ES-I3 (cell line): ENCODE data around the gene SYNPO2.
A peak's percentile ranks its signal among the peaks of the same experiment; 100 is the strongest.
"Not testable (repeated sequence)": the region's sequence is repeated elsewhere in the genome, so short reads cannot be mapped to it uniquely, and the experiment has no call there.

Experiments
- H3K36me3 ChIP-seq: 2 replicates; pipeline ENCODE4 v1.6.1; 2013; ENCODE audit warnings: mild to moderate bottlenecking, low read length, control low read depth, moderate library complexity; ENCODE audit not compliant: insufficient read depth
- H3K4me1 ChIP-seq: 2 replicates; pipeline ENCODE4 v1.6.1; 2013; ENCODE audit warnings: mild to moderate bottlenecking, control low read depth, low read length; ENCODE audit not compliant: insufficient read depth
- H3K9ac ChIP-seq: 2 replicates; pipeline ENCODE4 v1.6.1; 2013; ENCODE audit warnings: low read depth, mild to moderate bottlenecking, low read length, moderate library complexity
- H3K9me3 ChIP-seq: 2 replicates; pipeline ENCODE4 v1.6.1; 2013; ENCODE audit warnings: mild to moderate bottlenecking, low read length, moderate library complexity; ENCODE audit not compliant: control insufficient read depth, insufficient read depth

SYNPO2 gene

DNA sequence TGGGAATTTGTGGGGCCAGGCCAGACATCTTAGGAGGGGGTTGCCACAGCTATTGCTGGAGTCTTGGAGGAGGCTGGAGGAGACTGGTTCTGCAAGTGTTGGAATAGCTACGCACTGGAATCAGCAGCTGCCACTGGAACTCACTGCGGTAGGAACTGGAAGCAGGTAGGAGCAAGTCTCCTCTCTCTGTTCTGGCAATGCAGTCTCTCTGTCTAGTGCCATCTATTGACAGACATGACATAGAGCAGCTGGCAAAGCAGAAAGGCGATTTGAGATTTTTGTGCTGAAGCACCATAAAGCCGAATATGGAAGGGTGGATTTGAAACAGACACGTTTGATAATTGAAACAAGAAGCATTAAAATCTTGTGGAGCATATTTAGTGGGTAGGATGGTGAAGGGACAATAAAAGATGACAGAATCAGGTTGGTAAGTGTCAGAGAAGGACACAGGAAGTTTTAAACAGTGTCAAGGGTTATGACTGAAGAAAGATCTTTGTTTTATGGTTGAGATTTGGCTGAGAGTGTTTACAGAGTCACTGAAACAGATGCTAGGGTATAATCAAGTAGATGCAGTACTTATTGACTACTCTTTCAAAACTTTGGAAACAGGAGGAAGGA is 23.5 kb upstream of the SYNPO2 start:
- no peak overlapping the region for H3K9ac ChIP-seq
- no peaks in the 10 kb centered on the region for H3K36me3 ChIP-seq
- H3K9me3 ChIP-seq, result no peaks in the 10 kb centered on the region
- H3K4me1 ChIP-seq, result peaks cover 12% of the 10 kb centered on the region; the same call in 1 of the 2 replicates

DNA sequence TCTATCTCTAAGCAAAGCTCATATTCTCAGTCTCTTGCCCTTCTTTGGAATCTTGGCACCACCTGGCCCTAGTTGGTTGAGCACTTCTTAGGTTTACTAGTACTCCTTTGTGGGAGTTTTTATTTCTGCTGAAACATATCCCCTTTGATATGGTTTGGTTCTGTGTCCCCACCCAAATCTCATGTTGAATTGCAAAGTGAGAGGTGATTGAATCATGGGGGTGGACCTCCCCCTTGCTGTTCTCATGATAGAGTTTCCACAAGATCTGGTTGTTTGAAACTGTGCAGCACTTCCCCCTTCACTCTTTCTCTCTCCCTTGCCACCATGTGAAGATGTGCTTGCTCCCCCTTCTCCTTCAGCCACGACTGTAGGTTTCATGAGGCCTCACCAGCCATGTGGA is 22.2 kb upstream of the SYNPO2 start:
- Histone ChIP-seq H3K9ac (no peak overlapping the region), H3K36me3 (no peaks in the 10 kb centered on the region), H3K4me1 (peaks cover 13% of the 10 kb centered on the region; the same call in 1 of the 2 replicates)

DNA sequence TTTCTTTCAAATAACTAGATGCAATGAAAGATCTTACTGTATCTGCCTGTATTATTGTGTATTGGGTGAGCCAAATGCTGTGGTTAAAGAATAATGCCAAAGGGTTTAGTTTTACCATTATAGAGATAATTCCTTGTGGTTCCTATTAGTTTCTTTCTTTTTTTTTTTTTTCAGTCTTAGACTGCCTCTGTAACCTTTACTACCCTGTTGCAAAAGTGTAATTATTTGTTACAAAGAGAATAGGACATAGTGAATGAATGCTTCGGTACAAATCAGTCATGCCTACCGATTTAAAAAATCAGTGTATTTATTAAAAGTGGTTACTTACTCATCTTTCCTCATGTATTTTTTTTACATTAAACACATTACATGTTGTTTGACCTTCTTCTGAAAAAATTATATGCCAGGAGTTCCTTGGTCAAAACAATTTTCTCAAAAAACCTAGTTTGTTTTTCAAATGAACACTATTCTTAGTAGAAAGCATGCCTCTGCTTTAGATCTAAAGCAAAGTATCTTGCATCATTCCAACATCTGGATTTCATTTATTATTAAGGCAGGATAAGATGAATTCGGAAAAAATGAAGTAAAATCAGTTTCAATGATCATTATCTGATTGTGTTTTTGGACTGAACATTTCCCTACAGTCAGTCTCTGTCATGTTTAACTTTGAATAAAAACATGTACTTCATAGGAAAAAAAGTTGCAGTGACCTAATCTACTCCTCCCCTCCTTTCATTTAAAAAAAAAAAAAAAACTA is 21.2 kb upstream of the SYNPO2 start:
- H3K9ac ChIP-seq, result no peak overlapping the region
- no peaks in the 10 kb centered on the region for H3K9me3 ChIP-seq
- no peaks in the 10 kb centered on the region for H3K36me3 ChIP-seq
- H3K4me1 ChIP-seq, result peaks cover 13% of the 10 kb centered on the region; the same call in 1 of the 2 replicates

More for the DNA sequence above, 22.2 kb upstream of the SYNPO2 start:
- no peaks in the 10 kb centered on the region for H3K9me3 ChIP-seq

- Histone ChIP-seq H3K4me1 (peaks cover 13% of the 10 kb centered on the region; the same call in 1 of the 2 replicates), H3K36me3 (no peaks in the 10 kb centered on the region), H3K9me3 (no peaks in the 10 kb centered on the region), H3K9ac (no peak overlapping the region)
Measured at GRCh38 chr4:118869808-118870342, 18.8 kb upstream of the SYNPO2 start.

GRCh38 chr4:118872181-118872580 is 16.5 kb upstream of the SYNPO2 start:
- H3K4me1 ChIP-seq, result peaks cover 14% of the 10 kb centered on the region
- no peaks in the 10 kb centered on the region for H3K36me3 ChIP-seq
- H3K9ac ChIP-seq, result no peak overlapping the region
- H3K9me3 ChIP-seq, result no peaks in the 10 kb centered on the region

DNA sequence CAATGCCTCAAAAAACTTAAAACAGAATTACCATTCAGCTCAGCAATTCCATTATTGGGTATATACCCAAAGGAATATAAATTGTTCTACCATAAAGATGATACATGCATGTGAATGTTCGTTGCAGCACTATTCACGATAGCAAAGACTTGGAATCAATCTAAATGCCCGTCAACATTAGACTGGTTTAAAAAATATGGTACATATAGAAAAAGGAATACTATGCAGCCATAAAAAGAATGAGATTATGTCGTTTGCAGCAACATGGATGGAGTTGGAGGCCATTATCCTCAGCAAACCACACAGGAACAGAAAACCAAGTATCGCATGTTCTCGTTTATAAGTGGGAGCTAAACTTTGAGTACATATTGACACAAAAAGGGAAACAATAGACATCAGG is 10.9 kb upstream of the SYNPO2 start:
- H3K4me1 ChIP-seq, result peaks cover 5% of the 10 kb centered on the region
- no peaks in the 10 kb centered on the region for H3K36me3 ChIP-seq
- H3K9me3 ChIP-seq, result no peaks in the 10 kb centered on the region
- no peak overlapping the region for H3K9ac ChIP-seq

GRCh38 chr4:118878507-118878906 is 10.1 kb upstream of the SYNPO2 start:
- H3K4me1 ChIP-seq, H3K9me3 ChIP-seq, H3K36me3 ChIP-seq, H3K9ac ChIP-seq: not testable (repeated sequence)

DNA sequence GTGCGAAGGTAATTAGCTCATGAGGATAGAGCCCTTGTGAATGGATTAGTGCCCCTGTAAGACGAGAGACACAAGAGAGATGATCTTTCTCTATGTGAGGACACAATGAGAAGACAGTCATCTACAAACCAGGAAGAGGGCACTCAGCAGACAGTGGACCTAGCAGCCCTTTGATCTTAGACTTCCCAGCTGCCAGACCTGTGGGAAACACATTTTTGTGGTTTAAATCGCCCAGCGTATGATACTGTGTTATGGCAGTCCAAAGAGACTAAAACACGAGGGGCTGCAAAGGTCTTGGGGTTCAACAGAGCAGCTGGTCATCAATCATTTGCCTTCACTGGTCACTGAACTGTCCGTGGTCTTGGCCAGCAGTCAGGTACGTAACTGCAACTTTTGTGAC is 9.2 kb upstream of the SYNPO2 start:
- H3K4me1 ChIP-seq, result peaks cover 5% of the 10 kb centered on the region
- no peaks in the 10 kb centered on the region for H3K9me3 ChIP-seq
- no peak overlapping the region for H3K9ac ChIP-seq
- H3K36me3 ChIP-seq, result no peaks in the 10 kb centered on the region

DNA sequence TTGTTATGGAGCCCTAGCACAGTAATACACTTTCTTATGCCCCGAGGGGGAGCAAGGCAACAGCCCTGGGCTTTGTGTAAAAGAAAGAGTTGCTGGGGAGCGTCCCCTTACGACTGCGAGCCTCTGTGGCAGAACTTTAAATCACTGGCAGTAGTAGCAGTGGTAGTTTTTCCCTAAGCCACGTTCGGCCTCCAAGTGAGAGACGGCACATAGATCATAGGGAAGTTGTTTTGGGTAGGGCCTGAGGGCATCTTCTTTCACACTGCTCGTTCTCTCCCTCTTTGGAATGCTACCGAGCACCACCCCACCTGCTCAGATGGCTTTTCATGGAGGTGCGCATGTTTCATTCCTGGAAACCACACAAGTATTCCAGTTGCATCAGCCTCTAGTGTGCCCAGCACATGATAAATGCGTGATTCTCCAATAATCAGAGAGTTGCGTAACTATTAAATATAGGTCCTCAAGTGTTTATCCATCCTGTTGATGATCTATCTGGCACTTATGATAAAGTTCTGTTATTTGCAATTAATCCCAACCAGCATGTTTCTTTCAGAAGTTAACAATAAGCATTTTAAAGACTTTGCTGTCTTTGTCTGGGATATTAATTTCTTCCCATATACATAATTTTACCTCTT is 7.0 kb upstream of the SYNPO2 start:
- H3K9ac ChIP-seq, result no peak overlapping the region
- no peaks in the 10 kb centered on the region for H3K36me3 ChIP-seq
- no peaks in the 10 kb centered on the region; the same call in 1 of the 2 replicates for H3K4me1 ChIP-seq
- H3K9me3 ChIP-seq, result no peaks in the 10 kb centered on the region

DNA sequence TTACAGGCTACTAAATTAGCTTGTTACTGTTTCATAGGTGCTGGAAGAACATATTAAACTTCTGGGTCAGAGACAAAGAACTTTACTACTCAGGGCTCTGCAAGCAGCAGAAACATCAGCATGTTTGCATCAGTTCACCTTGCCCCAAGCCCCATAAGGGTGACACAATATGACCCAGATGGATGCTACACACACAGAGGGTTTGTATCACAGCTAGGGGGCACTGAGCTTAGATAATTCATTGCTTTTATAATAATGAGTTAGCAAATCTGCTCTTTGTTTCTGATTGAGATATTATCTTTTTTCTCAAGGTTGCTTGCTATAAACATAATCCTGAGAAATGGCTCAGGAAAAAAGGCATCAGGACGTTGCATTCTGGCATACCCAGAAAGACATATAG is 4.8 kb upstream of the SYNPO2 start:
- Histone ChIP-seq H3K36me3 (no peaks in the 10 kb centered on the region), H3K9me3 (no peaks in the 10 kb centered on the region), H3K9ac (no peak overlapping the region), H3K4me1 (no peaks in the 10 kb centered on the region; the same call in 1 of the 2 replicates)

- H3K9ac ChIP-seq, result no peak overlapping the region
- H3K4me1 ChIP-seq, result no peaks in the 10 kb centered on the region; the same call in 1 of the 2 replicates
- no peaks in the 10 kb centered on the region for H3K36me3 ChIP-seq
- H3K9me3 ChIP-seq, result no peaks in the 10 kb centered on the region
Measured at GRCh38 chr4:118884716-118885115, 3.9 kb upstream of the SYNPO2 start.

DNA sequence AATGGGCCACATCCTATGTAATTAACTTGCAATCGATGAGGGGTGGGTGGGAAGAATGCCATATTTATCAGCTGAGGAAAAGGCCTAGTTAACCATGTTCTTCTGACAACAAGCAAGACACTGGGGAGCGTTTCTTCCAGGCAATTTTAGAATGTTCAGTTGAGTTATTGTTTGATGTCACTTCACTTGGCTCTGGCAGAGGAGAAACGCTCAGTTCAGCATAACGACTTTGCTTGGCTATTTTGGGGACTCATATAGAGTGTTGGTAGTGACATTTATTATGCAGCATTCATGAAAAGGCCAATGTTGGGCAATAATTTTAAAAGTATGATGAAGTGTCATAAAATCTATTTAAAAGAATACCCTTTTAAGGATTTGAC is 648 bp downstream of the SYNPO2 start:
- no peaks in the 10 kb centered on the region for H3K9me3 ChIP-seq
- H3K9ac ChIP-seq, result peak overlapping the region; percentile 43
- peaks cover 4% of the 10 kb centered on the region for H3K4me1 ChIP-seq
- H3K36me3 ChIP-seq, result no peaks in the 10 kb centered on the region

GRCh38 chr4:118894034-118894433 is 5.4 kb downstream of the SYNPO2 start:
- Histone ChIP-seq H3K9ac (no peak overlapping the region), H3K36me3 (no peaks in the 10 kb centered on the region), H3K4me1 (peaks cover 4% of the 10 kb centered on the region), H3K9me3 (no peaks in the 10 kb centered on the region)

DNA sequence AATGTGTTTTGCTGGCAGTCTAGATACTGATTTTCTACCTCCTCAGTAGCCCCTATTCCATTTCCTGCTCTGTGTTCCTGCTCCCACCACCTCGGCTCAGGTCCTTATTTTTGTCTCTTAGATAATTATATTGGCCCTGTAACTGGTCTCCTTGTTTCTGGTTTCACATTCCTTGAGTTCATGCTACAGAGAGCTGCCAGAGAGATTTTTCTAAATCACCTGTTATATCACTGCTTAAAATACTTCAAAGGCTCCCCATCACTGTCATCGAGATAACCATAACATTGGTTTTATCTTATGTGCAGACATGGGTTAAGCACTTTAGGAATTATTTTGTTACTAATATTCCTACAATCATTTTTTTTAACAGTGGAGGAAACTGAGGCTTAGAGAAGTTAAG is 9.6 kb downstream of the SYNPO2 start:
- no peak overlapping the region for H3K9ac ChIP-seq
- no peaks in the 10 kb centered on the region for H3K9me3 ChIP-seq
- H3K36me3 ChIP-seq, result no peaks in the 10 kb centered on the region
- H3K4me1 ChIP-seq, result no peaks in the 10 kb centered on the region
